ENCODE data around the gene HRCT1.

DNA sequence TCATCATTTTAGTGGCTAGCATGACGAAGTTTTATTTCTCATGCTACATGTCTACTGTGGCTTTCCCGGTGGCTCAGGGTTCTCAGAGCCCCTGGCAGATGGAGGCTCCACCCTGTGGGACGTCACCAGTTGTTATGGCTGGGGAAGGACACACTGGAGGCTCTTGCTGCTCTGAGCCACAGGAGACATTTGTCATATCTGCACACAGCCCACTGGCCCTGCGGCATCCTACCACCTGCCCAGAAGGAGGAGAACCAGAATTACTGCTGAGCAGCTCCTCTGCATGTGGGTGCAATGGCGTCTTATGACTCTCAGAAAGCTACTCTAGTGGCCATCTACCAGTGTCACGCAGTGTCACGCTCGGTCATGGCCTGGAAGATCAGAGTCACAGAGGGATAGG, 42.4 kb upstream of the HRCT1 start:
- TF ChIP-seq CTCF (conservative IDR thresholded peaks at IDR 0.05; ENCODE audit: low read depth, low read length) (no peak), EZH2 (IDR thresholded peaks at IDR 0.05; ENCODE audit: low read length, unreplicated experiment) (no peak), EZH2phosphoT487 (IDR thresholded peaks at IDR 0.05; ENCODE audit: borderline replicate concordance, low read length) (no peak)
